ENCODE results near the gene SLC35F2.
"Not testable (repeated sequence)": the region's sequence is repeated elsewhere in the genome, so short reads cannot be mapped to it uniquely, and the experiment has no call there.

Gene SLC35F2

GRCh38 chr11:107780775-107781174 is 77.8 kb downstream of the SLC35F2 start:
- FAIRE-seq: no peak

- FAIRE-seq: no peak
These were observed 78.5 kb downstream of the SLC35F2 start for GRCh38 chr11:107780136-107780535.

GRCh38 chr11:107778839-107779517 is 79.6 kb downstream of the SLC35F2 start:
- no peak for FAIRE-seq

- FAIRE-seq: no peak
These were observed 81.5 kb downstream of the SLC35F2 start for GRCh38 chr11:107777110-107777509.

- FAIRE-seq: no peak
These were observed 82.5 kb downstream of the SLC35F2 start for GRCh38 chr11:107776062-107776461.

GRCh38 chr11:107770551-107770951 is 88.0 kb downstream of the SLC35F2 start:
- FAIRE-seq: no peak

GRCh38 chr11:107769189-107769588 is 89.4 kb downstream of the SLC35F2 start:
- FAIRE-seq: no peak

GRCh38 chr11:107758719-107759355 is 99.8 kb downstream of the SLC35F2 start:
- FAIRE-seq: not testable (repeated sequence)

GRCh38 chr11:107757661-107758060 is 100.9 kb downstream of the SLC35F2 start:
- no peak for FAIRE-seq

GRCh38 chr11:107756553-107756952 is 102.0 kb downstream of the SLC35F2 start:
- no peak for FAIRE-seq

- FAIRE-seq: no peak
These were observed 105.4 kb downstream of the SLC35F2 start for GRCh38 chr11:107752949-107753822.

- FAIRE-seq: no peak
These were observed 106.1 kb downstream of the SLC35F2 start for GRCh38 chr11:107752508-107752907.

- no peak for FAIRE-seq
These were observed 107.5 kb downstream of the SLC35F2 start for GRCh38 chr11:107751082-107751481.

GRCh38 chr11:107750313-107750712 is 108.3 kb downstream of the SLC35F2 start:
- FAIRE-seq: no peak

GRCh38 chr11:107747622-107748021 is 111.0 kb downstream of the SLC35F2 start:
- no peak for FAIRE-seq

GRCh38 chr11:107744736-107745135 is 113.9 kb downstream of the SLC35F2 start:
- FAIRE-seq: no peak

GRCh38 chr11:107743191-107743590 is 115.4 kb downstream of the SLC35F2 start:
- FAIRE-seq: no peak

GRCh38 chr11:107741044-107741823 is 117.4 kb downstream of the SLC35F2 start:
- FAIRE-seq: no peak

Data from A204.1 (cell line).